ENCODE results near the gene SLC30A2. TPM values are rescaled to one million over a fixed set of nuclear protein-coding genes. Genes with fewer than 3 reads are reported as not detected.

The SLC30A2 gene
- total RNA-seq, 2 experiments from 2014 or later, result not detected

DNA sequence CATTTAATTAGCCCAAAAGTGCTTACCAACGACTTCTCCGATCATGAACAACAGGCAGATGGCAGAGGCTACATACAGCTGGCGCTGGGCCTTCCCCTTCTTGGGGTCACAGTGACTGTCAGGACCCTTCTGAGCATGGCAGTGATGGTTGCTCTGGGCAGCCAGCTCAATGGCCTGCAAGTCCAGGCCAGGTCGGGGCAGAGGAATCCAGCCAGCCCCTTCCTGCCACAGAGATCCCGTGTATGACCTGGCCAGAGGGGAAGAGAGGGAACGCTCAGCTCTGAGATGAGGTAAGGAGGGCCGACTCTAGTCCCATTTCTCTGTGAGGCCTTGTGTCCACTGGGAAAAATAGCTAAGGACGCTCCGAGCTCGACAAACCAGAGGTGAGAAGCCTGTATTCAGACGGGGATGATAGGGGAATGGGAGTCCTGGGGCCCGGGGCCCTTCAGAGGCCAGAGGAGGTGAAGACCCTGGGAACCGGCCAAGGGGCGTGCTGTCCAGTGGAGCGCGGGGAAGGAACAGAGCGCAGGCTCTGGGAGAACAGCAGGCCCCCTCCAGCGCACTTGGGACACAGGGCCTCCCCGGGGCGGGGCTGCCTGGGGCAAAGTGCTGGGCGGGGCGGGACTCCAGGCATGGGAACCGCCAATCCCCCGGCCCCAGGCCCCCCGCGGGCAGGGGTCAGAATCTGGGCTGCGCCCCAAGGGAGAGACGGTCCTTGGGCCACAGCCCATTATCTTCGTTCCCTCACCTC, 772 bp downstream of the SLC30A2 start:
- H3K36me3 Mint-ChIP-seq, result no peaks in the 10 kb centered on the region
- no peaks in the 10 kb centered on the region for H3K9me3 Mint-ChIP-seq (ENCODE audit: low read depth)
- no peaks in the 10 kb centered on the region for H3K4me1 Mint-ChIP-seq
- DNase-seq (no peak), ATAC-seq (no peak)
- no peak overlapping the region for H3K4me3 Mint-ChIP-seq
- peaks cover 68% of the 10 kb centered on the region for H3K27me3 Mint-ChIP-seq
- no peak overlapping the region for H3K27ac Mint-ChIP-seq
- CTCF ChIA-PET, result interaction anchor here (2.9 kb wide), 1 partner anchor 10 kb away, joined by 13 read pairs; no protein-coding TSS in a partner anchor

GRCh38 chr1:26044414-26044813, 1.5 kb downstream of the SLC30A2 start:
- no peak overlapping the region for H3K27ac Mint-ChIP-seq
- no peak overlapping the region for H3K4me3 Mint-ChIP-seq
- ATAC-seq (no peak), DNase-seq (no peak)
- CTCF ChIA-PET, result interaction anchor here (1.2 to 2.9 kb wide), 2 partner anchors 9 to 17 kb away, joined by 5 to 13 read pairs; no protein-coding TSS in a partner anchor
- peaks cover 64% of the 10 kb centered on the region for H3K27me3 Mint-ChIP-seq
- no peaks in the 10 kb centered on the region for H3K4me1 Mint-ChIP-seq
- H3K36me3 Mint-ChIP-seq, result no peaks in the 10 kb centered on the region
- no peaks in the 10 kb centered on the region for H3K9me3 Mint-ChIP-seq (ENCODE audit: low read depth)

DNA sequence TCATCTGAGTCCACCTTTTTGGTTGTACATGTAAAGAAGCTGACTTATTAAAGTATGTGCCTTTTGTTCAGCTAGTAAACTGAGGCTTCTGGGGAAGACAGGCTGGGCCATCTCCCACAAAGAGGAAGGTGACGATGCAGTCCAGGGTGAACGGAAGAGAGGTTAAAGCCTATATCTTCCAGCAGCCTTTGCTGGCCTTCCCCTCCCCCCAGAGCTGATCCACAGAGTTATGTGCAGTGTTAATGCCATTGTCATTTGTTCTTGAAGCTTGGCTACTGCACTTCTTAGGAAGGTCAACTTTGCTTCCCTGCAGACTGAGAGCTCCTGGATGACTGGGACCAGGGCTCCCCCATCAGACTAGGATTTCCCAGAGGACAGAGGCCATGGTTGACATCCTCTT, 2.2 kb downstream of the SLC30A2 start:
- Mint-ChIP-seq H3K27me3 (peaks cover 57% of the 10 kb centered on the region), H3K27ac (no peak overlapping the region), H3K36me3 (no peaks in the 10 kb centered on the region), H3K4me1 (no peaks in the 10 kb centered on the region), H3K9me3 (ENCODE audit: low read depth) (no peaks in the 10 kb centered on the region), H3K4me3 (no peak overlapping the region)
- CTCF ChIA-PET, result interaction anchor here (0.9 to 2.9 kb wide), 3 partner anchors 9 to 277 kb away, joined by 3 to 13 read pairs (median 5); no protein-coding TSS in a partner anchor
- ATAC-seq (no peak), DNase-seq (no peak)

- H3K27ac Mint-ChIP-seq, result no peak overlapping the region
- H3K4me3 Mint-ChIP-seq, result no peak overlapping the region
- CTCF ChIA-PET, result no interaction called here
- H3K27me3 Mint-ChIP-seq, result peaks cover 41% of the 10 kb centered on the region
- no peak for ATAC-seq
- no peaks in the 10 kb centered on the region for H3K9me3 Mint-ChIP-seq (ENCODE audit: low read depth)
- no peak for DNase-seq
- H3K36me3 Mint-ChIP-seq, result no peaks in the 10 kb centered on the region
- no peaks in the 10 kb centered on the region for H3K4me1 Mint-ChIP-seq
Observed at GRCh38 chr1:26041978-26042377, 3.9 kb downstream of the SLC30A2 start.

GRCh38 chr1:26041401-26041800, 4.5 kb downstream of the SLC30A2 start:
- DNase-seq, result no peak
- no peaks in the 10 kb centered on the region for H3K36me3 Mint-ChIP-seq
- no peaks in the 10 kb centered on the region for H3K4me1 Mint-ChIP-seq
- H3K4me3 Mint-ChIP-seq, result no peak overlapping the region
- peaks cover 35% of the 10 kb centered on the region for H3K27me3 Mint-ChIP-seq
- H3K9me3 Mint-ChIP-seq (ENCODE audit: low read depth), result no peaks in the 10 kb centered on the region
- CTCF ChIA-PET, result interaction anchor here (1.1 kb wide), 1 partner anchor 104 kb away, joined by 6 read pairs; no protein-coding TSS in a partner anchor
- H3K27ac Mint-ChIP-seq, result no peak overlapping the region
- ATAC-seq, result no peak

DNA sequence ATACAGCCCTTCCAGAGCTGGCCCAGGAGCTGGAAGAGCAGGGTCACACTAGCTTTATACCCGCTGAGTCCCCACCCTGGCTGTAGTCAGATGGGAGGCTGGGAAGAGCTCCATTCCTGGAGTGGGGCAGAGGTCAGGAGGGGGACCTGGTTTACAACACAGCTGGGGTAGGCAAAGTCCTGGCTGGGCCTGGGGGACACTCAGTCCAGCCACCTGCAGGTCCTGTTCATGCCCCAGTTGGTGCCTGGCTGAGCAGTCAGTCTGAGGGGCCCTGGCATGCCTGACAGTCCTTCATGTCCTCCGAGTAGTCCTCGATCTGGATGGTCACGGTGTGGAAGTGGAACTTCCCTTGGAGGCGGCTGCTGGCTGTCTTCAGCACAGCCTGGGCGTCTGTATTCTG, 7.0 kb downstream of the SLC30A2 start:
- no peaks in the 10 kb centered on the region for H3K9me3 Mint-ChIP-seq (ENCODE audit: low read depth)
- CTCF ChIA-PET, result interaction anchor here (0.8 to 1.2 kb wide), 4 partner anchors 9 to 378 kb away, joined by 3 read pairs; no protein-coding TSS in a partner anchor
- ATAC-seq (no peak), DNase-seq (no peak)
- no peak overlapping the region for H3K27ac Mint-ChIP-seq
- H3K27me3 Mint-ChIP-seq, result peaks cover 29% of the 10 kb centered on the region
- no peaks in the 10 kb centered on the region for H3K36me3 Mint-ChIP-seq
- no peak overlapping the region for H3K4me3 Mint-ChIP-seq
- peaks cover 8% of the 10 kb centered on the region for H3K4me1 Mint-ChIP-seq

DNA sequence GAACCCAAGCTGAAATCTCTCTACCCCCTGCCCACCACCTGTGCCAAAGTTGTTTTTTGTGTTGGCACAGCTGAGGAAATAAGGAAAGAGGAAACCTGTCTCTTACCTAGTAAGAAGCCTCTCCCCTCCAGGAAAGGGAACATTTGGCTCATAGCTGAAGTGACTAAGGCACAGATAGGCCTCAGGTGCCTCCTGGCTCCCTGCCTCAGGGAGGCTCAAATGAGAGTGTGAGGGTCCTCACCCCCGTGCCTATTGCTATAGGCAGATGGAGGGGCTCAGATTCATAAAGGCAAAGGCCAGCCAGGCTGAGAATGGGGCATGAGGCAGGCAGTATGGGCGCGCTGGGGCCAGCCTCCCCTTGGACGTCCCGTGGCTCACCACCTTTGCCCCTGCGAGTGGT, 7.4 kb downstream of the SLC30A2 start:
- Mint-ChIP-seq H3K27me3 (peaks cover 26% of the 10 kb centered on the region), H3K27ac (no peak overlapping the region), H3K4me3 (no peak overlapping the region), H3K4me1 (peaks cover 8% of the 10 kb centered on the region), H3K9me3 (ENCODE audit: low read depth) (no peaks in the 10 kb centered on the region), H3K36me3 (no peaks in the 10 kb centered on the region)
- ATAC-seq (no peak), DNase-seq (no peak)
- CTCF ChIA-PET, result interaction anchor here (1.2 to 4.3 kb wide), 4 partner anchors 8 to 379 kb away, joined by 3 to 34 read pairs (median 3); no protein-coding TSS in a partner anchor

DNA sequence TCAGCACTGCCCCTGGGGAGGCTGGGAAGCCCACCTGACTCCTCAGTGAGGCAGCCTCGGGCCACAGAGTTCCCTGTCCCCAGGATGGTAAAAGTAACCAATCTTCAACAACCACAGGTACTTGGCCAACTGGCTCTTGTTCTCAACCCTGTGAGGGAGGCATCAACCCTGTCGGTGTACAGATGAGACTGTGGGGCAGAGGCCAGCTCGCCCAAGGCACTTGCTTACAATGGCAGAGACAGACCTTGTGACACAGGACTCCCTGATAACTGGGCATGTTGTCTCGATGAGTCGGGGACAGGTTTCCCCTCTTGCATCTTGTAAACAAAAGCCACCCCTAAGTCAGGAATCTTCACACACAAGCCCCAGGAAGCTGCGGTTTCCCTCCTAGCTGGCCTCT, 8.0 kb downstream of the SLC30A2 start:
- H3K4me3 Mint-ChIP-seq, result no peak overlapping the region
- H3K9me3 Mint-ChIP-seq (ENCODE audit: low read depth), result no peaks in the 10 kb centered on the region
- H3K36me3 Mint-ChIP-seq, result no peaks in the 10 kb centered on the region
- no peak for ATAC-seq
- peaks cover 8% of the 10 kb centered on the region for H3K4me1 Mint-ChIP-seq
- no peak overlapping the region for H3K27ac Mint-ChIP-seq
- CTCF ChIA-PET, result interaction anchor here (1.1 to 4.3 kb wide), 3 partner anchors 40 to 107 kb away, joined by 3 to 34 read pairs (median 3); partner anchors contain the start of gene PAFAH2
- peaks cover 21% of the 10 kb centered on the region for H3K27me3 Mint-ChIP-seq
- no peak for DNase-seq

GRCh38 chr1:26036756-26037281, 9.1 kb downstream of the SLC30A2 start:
- DNase-seq, result no peak
- no peak for ATAC-seq
- Mint-ChIP-seq H3K27ac (no peak overlapping the region), H3K9me3 (ENCODE audit: low read depth) (no peaks in the 10 kb centered on the region), H3K36me3 (no peaks in the 10 kb centered on the region), H3K4me1 (peaks cover 8% of the 10 kb centered on the region), H3K27me3 (peaks cover 15% of the 10 kb centered on the region), H3K4me3 (no peak overlapping the region)
- CTCF ChIA-PET, result interaction anchor here (0.8 to 4.3 kb wide), 29 partner anchors 10 to 380 kb away, joined by 3 to 34 read pairs (median 5); partner anchors contain the start of genes C1orf232, PAFAH2, PAQR7 and PDIK1L

DNA sequence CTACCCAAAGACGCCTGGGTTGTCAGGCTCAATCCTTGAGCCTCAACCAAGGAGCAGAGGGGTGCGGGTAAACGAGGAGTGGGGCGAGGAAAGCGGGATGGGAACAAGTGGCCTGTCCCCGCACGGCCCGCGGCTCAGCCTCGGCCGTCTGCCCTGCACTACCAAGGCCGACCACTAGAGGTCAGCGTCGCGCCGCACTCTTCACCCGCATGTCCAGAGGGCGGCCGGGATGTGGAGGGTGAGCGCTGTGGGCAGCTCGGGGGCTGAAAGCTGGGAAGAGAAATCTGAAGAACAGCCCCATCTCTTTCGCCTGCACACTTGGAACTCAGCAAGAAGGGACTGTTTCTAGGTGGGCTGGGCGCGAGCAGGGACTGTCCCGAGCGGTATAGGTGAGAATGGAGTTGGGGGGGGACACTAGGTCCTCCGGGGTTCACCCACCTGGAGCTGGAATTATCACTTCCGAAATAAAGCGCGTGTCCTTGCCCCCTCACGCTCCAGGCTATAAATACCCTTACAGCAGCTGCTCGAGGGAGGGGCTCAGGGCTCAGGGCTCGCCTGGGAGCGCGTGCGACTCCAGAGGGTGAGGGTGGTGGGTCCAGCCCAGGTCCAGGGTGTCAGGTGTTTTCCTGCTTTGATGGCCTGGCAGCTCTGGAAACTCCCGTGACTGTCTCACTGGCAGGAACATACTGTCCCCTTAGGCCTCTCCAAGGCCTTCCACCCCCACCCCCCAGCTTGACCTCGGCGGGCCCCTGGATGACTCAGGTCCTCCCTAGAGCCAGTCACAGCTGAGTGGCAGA, 9.8 kb downstream of the SLC30A2 start:
- H3K9me3 Mint-ChIP-seq (ENCODE audit: low read depth), result no peaks in the 10 kb centered on the region
- H3K4me3 Mint-ChIP-seq, result peak overlapping the region; percentile 89
- CTCF ChIA-PET, result interaction anchor here (0.6 to 4.3 kb wide), 31 partner anchors 8 to 381 kb away, joined by 3 to 34 read pairs (median 5); partner anchors contain the start of genes C1orf232, PAQR7, PDIK1L and ZNF593
- H3K36me3 Mint-ChIP-seq, result no peaks in the 10 kb centered on the region
- H3K4me1 Mint-ChIP-seq, result peaks cover 8% of the 10 kb centered on the region
- H3K27me3 Mint-ChIP-seq, result peaks cover 15% of the 10 kb centered on the region
- ATAC-seq (peak; percentile 70), DNase-seq (peak; percentile 79)
- H3K27ac Mint-ChIP-seq, result no peak overlapping the region

DNA sequence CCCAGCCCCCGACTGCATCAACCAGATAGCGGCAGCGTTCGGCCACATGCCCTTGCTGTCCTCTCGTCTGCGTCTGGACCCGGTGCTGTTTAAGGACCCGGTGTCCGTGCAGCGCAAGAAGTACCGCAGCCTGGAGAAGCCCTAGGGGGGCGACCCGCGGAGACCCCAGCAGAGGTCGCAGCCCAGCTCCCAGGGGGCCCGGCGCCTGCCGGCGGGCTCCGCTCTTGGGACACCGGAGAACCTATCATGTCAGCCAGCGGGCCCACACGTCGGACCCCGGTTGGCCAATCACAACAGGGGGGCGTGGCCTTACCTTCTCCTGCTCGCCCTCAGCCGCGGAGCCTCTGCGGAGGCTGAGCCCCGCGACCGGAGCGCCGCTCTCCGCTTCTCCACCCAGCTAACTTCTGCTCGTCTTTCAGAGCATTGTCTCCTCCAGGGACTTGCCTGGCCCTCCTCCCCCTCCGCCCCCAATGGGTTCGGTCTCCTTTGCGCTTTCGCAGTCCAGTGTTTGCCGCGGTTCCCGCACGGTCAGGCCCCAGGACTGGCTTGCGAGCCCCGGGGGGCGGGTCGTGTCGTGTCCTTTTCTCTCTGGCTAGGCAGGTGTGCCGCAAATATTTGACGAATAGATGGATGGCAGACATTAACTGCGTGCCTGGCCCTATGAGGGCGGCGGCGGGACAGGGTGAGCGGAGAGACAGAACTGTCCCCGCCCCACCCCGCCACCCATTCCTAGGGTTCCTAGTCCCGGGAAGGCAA, 10.5 kb downstream of the SLC30A2 start:
- ATAC-seq (peak; percentile 98), DNase-seq (peak; percentile 96)
- Mint-ChIP-seq H3K36me3 (no peaks in the 10 kb centered on the region), H3K27me3 (peaks cover 15% of the 10 kb centered on the region), H3K4me1 (peaks cover 8% of the 10 kb centered on the region), H3K4me3 (peak overlapping the region; percentile 89), H3K27ac (peak overlapping the region; percentile 59), H3K9me3 (ENCODE audit: low read depth) (no peaks in the 10 kb centered on the region)
- CTCF ChIA-PET, result interaction anchor here (0.6 to 4.3 kb wide), 33 partner anchors 9 to 382 kb away, joined by 3 to 34 read pairs (median 4); partner anchors contain the start of genes C1orf232, CEP85, PAFAH2 and PAQR7

DNA sequence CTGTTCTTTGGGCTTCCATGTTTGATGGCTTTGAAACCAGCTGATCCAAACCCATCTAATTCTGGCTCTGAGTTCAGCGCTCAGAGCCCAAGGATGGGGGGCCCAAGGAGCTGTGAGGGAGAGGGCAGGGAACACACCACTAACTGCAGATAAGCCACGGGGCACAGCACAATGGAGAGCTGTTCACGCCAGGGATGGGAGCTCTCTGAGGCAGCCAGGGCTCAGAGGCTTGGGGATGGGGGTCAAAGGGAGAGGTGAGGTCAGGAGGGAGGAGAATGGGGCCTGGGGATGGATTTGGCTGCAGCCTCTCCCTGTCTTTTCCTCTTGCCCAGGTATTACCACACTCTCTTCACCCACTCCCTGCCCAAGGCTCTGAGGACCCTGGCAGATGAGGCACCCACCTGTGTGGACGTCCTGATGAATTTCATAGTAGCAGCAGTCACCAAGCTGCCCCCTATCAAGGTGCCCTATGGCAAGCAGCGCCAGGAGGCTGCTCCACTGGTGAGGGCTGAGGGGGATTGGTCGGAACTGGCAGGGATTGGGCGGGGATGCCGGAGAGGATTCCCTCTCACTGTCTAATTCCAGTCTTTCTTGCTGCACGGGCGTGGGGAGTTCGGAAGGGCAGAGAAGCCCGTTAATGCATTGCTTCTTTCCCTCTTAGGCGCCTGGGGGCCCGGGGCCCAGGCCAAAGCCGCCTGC, 11.3 kb downstream of the SLC30A2 start:
- Mint-ChIP-seq H3K27me3 (peaks cover 12% of the 10 kb centered on the region), H3K4me1 (peaks cover 8% of the 10 kb centered on the region), H3K9me3 (ENCODE audit: low read depth) (no peaks in the 10 kb centered on the region), H3K4me3 (peak overlapping the region; percentile 89), H3K27ac (no peak overlapping the region), H3K36me3 (no peaks in the 10 kb centered on the region)
- ATAC-seq (no peak), DNase-seq (no peak)
- CTCF ChIA-PET, result interaction anchor here (0.6 to 4.3 kb wide), 25 partner anchors 10 to 383 kb away, joined by 3 to 34 read pairs (median 3); partner anchors contain the start of genes C1orf232, CEP85, EXTL1 and PAFAH2

Measured in activated CD8-positive, alpha-beta memory T cell treated with anti-CD3 and anti-CD28 coated beads, Interleukin-2, amount 10 ng/mL, durations not matched to agents 7 days and 5 days (primary cell).